Stimulated activated CD4-positive, alpha-beta T cell treated with anti-CD3 and anti-CD28 coated beads, Interleukin-1b, Interleukin-23, amount 100 ng/mL, for 24 hours (primary cell): Measurements from ENCODE around the gene ERI3.

Experiments
- DNase-seq, 4 experiments: peaks; one replicate each; pipeline ENCODE4 v3.0.0-alpha.2; 2020; ENCODE audit warnings: low read depth in 4 of 4, low spot score in 1 of 4

The ERI3 gene, protein sequence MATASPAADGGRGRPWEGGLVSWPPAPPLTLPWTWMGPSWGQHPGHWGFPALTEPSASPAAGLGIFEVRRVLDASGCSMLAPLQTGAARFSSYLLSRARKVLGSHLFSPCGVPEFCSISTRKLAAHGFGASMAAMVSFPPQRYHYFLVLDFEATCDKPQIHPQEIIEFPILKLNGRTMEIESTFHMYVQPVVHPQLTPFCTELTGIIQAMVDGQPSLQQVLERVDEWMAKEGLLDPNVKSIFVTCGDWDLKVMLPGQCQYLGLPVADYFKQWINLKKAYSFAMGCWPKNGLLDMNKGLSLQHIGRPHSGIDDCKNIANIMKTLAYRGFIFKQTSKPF

DNA sequence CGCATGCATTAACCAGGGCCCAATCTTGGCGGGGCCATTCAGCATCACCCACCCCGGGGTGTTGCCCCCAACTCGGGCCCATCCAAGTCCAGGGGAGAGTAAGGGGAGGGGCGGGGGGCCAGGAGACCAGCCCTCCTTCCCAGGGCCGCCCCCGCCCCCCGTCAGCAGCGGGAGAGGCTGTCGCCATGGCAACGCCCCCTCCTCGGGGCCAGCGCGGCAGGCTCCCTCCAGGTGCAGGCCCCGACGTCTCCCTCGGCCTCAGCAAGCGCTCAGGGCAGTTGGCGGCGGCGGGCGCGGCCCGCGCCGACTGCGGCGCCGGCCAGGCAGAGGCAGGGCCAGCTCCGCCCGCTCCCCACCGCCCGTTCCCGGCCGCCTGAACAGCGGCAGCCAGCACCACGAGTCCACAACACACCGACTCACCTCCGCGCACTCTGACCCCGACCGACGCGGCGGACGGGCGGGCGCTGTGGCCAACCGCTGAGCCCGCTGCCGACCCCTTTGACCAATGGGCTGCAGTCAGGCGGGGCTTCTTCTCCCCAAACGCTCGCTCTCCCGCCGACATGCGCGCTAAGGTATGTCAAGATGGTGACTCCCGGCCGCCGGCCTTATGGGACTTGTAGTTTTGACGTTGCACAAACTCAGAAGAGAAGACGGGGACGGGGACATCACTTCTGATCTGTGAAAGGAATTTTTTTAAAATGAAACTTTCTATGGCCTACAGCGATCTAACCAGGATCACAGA, at the start of gene ERI3:
ERI3 (minus strand) TSS at position 418 of the 742 bp plus-strand sequence; CDS start at position 187, 231 bp downstream.
- peak; percentile 87 to 94 (median 92) for DNase-seq

DNA sequence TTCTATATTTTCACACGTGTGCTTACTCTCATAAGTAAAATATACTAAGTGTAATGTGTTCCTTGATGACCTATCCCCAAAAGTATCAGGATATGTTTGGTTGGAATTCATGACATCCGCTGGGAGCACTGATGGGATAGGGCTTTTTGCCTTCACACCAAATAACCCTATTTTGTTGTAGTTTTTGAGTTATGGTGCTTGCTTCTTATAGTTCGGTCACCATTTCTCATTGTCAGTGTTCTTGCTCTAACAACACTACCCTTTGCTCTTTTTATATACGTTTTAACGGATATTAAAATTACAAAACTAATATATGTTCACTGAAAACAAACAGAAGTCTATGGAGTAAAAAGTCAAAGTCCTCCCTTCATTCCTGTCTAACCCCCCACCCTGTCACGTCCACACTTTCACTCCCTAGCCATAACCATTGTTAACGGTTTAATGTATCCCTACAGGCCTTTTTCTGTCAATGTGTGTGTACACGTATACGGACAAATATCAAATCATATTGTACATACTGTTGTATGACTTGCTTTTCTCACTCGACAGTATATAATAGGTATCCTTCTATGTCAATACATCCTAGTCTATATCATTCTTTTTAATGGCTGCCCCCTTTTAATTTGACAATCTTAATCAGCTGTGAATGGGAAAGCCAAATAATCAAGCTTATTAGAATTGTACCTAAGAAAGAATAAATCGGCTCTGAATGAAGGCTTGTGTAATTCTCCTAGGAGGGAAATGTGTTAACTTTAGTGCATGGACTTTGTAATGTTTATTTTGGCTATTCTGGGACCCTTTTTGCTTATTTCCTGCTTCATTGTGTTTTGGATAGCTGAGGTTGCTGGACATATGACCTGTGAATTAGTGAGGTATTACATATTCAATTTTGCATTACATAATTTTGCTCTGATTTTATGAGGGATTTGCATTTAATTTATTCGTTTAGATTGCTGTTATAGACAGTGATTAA, 46.5 kb upstream of the ERI3 start:
- no peak for DNase-seq

DNA sequence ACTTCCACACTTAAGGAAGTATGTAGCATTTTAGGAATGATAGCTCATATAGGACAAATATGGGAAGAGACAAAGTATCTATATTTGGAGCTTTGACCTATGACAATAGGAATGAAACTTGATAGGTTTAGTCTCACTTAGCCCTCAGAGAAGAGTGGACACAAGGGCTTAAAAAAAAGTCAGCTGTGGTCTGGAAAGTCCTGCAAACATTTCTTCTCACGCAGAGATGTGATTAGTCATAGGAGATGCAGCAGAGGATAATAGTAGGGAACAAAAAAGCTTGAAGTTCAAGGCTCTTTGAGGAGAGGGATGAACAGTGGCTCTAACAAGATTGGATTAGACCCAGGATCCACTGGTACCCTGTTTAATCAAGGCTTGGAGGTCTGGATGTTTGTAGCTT, 35.2 kb upstream of the ERI3 start:
- no peak for DNase-seq

DNA sequence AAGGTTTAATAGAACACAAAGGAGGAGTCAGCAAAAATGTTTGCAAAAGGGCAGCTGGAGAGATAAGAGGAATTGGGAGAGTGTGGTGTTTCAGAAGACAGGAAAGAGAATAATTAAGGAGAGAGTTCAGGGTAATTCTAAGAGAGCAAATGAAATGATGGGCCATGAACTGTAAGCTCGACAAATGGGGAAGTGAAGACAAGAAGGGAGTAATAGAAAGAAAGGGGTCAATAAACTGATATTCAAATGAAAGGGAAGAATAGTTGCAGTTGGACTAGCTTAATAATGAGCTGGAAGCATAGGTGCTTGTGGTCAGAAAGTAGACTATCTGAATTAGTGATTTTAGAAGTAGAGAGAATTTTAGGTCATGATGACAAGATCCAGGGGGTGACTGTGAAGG, 34.4 kb upstream of the ERI3 start:
- no peak for DNase-seq

DNA sequence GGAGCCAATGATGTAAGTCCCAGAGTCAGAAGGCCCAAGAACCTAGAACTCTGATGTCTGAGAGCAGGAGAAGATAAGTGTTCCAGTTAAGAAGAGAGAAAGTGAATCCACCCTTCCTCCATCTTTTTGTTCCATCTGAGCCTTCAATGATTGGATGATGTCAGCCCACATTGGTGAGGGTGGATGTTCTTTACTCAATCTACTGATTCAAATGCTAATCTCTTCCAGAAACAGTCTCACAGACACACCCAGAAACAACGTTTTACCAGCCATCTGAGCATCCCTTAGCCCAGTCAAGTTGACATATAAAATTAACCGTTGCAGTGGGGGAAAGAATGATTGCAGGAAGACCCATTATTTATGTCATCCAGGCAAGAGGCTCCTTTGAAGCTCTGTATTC, 33.5 kb upstream of the ERI3 start:
- no peak for DNase-seq

DNA sequence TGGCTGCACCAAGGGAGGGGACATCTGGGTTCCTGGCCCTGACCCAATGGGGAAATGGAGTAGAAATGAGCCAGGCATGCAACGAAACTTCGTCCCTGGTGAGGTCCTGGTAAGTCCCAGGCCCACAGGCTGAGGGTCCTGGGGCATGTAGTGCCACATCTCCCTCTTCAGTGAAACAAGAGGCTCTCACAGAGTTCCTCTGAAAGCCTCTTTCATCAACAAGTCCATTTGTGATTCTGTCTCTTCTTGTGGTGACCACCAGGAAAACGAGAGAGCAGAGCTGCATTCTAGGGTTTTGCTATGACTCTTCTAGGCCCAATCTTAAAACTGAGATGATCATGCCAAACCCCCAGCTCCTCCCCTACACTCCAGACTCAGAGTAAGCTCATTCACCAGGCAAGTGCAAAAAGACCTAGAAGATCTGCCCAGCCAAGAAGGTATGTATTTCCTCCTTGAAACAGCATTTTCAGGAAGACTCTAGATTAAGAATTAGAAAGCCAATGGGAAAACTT, 25.7 kb upstream of the ERI3 start:
- DNase-seq = no peak

DNA sequence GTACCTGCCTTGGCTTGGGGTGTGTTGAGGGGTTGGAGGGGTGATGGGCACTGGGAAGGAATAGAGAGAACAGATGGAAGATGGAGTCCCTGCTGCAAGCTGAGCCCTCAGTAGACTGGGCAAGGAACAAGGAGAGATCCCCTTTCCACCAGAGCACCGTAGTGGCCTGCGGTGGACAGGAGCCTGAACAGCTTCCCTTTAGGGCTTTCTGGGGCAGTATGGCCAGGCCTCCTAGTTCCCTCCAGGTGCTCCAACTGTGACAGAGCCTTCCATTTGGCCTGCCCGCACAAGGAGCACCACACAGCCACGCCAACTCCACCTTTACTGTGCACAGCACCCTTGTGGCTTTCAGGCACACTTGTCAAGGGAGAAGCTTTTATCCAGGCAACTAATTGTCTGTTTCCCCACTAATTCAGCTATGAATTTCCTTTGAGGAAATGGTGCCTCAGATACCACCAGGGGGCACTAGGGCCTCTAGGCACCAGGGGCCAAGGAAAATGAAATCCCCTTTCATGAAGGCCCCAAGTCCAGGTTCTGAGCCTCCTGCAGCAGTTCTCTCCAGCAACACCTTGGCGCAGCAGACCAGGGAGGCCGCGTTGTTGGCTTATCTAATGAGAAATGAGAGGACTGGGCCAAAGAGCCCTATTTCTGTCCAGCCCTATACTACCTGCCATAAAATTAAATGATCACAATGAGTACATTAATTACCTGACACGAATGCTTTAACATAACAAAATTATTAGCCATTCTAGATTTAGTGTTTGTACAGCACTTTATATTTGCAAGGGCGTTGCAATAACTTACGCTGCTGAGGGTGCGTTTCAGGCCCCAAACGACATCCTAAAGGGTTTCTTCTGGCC, 23.1 kb upstream of the ERI3 start:
- DNase-seq = peak in 2 of 4 experiments; percentile 29 to 36

DNA sequence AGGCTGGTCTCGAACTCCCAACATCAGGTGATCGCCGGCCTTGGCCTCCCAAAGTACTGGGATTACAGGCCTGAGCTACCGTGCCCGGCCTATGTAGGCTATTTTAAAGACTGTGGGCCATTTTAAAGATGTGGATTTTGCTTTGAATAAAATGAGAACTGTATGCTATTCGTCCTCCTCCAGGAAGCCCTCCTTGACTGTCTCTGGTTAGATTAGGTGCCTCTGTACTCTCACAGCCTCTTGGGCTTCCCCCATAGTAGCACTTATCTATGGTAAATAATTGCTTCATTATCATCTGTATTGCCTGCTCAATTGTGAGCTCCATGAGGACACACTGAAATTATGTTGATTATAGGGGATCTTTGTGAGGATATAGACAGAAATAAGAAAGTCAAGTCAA, 20.5 kb upstream of the ERI3 start:
- DNase-seq = no peak

DNA sequence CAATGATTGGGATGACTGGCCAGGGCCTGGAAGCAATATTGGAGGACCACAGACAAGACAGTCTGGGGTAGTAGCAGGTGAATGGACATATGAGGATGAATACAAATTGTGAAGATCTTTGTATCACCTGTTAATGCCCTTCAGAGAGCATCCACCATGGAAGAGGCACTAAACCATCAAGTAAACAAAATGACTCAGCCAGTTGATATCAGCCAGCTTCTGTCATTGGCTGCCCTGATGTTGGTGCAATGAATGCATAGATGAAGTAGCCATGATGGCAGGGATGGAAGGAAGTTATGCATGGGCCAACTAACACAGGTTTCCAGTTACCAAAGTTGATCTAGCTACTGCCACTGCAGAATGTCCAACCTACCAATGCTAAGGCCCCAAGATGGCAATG, 16.1 kb upstream of the ERI3 start:
- no peak for DNase-seq

DNA sequence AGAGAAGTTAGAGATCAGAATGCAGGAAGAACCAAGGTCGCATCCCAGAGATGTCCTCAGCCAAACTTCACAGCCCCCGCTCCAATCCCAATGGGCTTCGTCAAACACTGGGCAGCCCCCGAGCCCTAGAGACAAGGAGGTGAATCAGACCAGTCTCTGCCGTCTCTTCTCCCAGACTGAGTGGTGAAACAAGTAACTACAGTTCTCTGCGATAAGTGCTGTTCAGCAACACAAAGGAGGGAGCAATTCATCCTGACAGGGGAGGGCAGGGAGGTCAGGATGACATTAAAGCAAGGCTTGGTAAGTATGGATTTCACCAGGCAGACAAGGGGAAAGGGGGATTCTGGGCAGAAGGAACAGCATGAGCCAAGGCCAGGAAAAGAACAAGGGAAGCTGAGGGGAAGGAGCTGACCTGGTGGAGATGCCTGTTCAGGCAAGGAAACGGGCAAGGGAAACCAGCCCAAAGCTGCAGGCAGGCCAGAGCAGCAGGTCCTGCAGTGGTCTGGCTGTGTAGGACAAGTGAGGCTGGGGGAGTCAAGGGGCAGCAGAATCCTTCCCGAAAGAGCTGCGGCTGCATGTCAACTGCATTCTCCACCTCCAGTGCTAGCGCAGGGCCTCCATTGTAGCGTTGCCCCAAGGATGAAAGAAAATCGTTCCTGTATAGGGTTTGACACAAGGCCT, 13.6 kb upstream of the ERI3 start:
- DNase-seq = no peak

DNA sequence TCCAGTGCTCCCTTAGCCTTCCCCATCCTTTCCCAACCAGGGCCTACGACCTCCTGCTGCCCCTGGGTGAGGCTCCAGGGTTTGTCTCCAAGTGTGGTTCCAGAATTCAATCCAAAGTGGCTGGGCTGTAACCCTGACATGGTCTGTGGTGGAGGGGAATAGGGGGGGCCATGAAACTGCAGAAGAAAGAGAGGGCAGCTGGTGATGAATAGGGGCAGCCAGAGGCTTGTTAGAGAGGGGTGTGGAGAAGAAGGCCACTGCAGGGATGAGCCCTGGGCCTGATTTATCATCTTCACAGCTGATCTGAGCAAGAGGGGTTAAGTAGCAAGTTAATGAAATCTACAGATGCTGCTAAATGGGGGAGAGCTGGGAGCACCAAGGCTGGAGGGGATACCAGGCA, 12.9 kb upstream of the ERI3 start:
- no peak for DNase-seq

DNA sequence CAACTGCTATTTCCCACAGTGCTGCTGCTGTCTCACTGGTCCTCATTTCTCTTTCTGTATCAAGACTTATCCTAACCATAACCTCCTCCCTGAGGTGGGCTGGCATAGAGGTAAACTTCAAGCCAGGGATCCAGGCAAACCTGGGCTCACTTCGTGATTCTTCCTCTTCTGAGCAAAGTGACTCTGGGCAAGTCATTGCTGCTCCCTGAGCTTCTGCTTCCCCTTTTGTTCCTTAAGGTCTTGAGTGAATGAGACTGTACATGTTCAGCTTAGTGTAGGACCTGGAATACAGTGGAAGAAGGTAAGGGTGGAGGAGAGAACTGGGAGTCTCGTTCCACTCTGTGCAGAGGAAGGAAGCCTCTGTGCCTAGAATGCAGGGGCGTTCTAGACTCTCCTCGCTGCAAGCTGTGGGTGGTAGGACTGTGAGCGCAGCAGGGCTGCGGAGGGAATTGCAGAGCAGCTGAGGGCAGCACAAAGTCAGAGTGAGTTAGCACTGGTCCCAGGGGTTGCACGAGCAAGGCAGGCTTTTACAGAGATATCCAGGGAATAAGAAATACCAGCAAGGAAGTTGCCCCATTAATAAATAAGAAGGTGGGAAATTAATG, 11.4 kb upstream of the ERI3 start:
- DNase-seq = no peak

DNA sequence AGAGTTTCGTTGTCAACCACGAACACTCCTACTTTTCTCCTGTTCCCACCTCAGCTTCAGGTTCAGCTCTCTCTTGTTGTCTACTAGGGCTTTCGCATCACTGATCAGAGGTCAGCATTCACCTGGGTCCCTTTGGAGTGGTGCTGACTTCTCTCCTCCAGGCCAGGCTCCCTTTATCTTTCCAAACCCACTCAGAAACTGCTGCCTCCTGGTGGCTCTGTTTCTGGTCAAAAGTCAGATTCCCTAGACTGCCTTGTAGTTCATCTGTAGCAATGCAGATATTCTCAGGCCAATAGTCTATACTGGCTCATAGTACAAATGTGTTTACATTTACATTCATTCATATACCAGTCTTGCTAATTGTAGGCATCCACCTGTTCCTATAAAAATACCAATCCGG, 6.4 kb upstream of the ERI3 start:
- no peak for DNase-seq

DNA sequence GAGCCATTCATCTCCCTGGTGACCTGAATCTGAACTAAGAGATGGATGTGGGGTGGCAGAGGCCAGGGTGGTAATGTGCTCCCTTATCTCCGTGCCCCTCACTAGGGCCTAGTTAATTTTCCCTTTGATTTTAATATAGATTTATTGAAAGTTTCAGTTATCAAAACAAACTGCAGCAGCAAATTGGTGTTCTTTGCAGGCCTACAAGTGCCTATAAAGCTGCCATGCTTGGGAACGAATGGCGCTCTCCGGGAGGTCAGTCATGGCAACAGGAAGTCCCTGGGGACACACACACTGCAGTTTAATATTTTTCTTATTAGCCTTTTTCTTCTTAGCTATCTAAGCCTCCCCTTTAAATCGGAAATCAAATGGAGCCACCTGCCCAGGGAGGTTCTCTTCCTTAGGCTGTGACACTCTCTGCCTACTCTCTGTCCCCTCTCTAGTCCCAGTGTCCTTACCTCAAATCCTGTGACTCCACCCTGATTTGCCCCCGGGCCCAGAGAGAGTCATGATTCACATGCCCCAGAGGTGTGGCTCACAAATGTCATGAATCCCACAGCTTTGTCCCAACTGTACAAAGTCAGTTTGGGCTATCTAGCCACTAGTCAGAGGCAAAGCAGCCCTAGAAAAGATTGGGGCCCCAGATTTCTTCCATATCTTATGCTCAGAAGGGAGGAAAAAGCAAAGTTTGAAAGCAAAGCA, 4.3 kb upstream of the ERI3 start:
- no peak for DNase-seq

DNA sequence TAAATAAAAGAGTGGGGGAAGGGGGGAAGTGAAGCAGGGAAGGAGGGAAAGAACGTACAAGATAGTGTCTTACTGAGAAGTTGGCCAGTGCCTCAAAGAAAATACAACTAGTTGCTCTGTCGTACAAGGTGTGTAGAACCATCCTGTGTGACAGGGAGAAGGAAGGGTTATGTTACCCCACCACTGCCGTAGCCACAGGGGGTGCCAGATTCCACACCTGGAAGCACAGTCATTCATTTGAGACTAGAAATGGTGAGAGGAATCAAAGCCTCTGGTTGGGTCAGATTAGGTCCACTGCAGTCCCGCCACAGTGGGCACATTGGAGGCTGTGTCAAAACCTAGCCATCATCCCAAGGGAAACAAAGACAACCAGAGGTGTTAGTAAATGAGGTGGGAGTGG, 2.7 kb upstream of the ERI3 start:
- no peak for DNase-seq

DNA sequence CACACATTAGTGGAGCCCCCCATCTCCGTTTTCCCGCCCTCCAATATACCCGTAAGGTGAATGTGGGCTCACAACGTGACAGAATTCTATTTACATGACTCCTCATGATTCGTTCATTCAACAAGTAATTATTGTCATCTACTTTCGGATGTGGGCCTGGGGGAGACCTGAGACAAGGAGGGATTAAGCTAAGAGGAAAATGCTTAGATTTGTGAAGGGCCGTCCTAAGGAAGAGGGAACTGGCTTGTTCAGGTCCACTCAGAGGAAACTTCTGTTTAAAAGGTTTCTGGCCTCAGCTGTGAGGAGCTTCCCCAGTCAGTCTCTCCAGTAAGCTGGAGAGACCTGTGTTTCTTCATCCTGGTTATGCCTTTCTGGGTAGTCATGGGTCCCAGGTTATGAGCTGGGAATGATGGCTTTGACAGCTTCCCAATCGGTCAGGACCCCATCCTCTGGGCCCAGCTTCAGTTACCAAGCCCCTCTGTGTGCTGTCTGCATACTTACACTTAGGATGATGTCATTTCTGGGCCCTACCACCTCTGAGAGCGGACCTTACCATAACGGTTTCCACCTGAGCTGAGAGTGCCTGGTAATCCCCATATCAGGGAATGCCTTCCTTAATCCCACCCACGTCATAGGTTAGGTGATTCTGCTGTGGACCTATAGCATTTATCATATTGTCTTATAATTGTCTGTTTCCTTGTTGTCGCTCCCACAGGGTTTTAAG, 687 bp upstream of the ERI3 start:
- DNase-seq = no peak

DNA sequence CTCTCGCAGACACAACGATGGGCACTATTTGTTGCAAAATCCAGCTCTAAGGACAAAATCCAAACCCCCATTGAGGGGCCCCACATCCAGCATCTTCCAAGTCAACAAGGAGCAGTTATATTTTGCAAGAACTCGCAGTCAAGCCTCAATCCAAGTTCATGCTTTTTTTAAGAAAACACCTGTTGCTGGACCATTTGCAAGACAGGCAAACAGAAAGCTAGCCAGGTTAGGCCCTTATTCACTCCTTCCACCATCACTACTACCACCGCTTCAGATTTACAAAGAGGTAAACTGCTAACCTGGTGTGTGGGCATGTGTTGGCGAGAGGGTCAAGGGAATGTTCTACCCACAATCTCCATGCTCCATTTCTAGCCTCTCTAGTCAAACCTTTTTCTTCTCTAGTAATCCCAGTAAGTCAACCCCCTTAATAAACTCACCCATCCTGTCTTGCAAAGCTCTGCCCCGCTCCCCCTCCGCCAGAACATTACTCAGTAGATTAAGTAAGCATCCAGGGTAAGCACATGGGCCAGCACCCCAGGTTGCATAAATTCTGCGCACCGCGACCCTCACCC, 703 bp downstream of the ERI3 start:
- DNase-seq = no peak

DNA sequence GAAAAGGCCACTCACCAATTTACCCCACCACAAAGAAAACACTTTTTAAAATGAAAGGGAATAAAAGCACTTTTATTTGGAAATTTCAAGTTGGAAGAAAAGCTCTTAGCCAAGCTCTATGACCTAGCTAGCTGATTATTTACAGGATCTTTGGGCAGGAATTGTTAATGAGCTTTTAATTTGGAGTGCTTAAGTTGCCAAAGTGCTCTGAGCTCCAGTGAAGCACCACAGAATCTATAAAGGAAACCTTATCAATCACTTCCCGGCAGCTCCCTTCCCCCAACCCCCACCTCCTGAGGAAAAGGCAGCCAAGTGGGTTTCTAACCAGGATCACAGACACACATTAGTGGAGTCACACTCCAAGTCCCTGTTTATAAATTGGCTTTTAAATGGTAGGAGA, 1.5 kb downstream of the ERI3 start:
- DNase-seq = no peak
